GM20000 (cell line): ENCODE measurements around the gene CCDC27.

Experiments used
- DNase-seq: peaks from one replicate; pipeline ENCODE4 v3.0.0; 2012; ENCODE audit warnings: low spot score
- CTCF ChIP-seq: IDR thresholded peaks from 2 replicates; pipeline ENCODE4 v1.5.1; 2012; ENCODE audit warnings: mild to moderate bottlenecking, control low read depth; ENCODE audit errors: extremely low read depth, missing control alignments

CCDC27 gene

DNA sequence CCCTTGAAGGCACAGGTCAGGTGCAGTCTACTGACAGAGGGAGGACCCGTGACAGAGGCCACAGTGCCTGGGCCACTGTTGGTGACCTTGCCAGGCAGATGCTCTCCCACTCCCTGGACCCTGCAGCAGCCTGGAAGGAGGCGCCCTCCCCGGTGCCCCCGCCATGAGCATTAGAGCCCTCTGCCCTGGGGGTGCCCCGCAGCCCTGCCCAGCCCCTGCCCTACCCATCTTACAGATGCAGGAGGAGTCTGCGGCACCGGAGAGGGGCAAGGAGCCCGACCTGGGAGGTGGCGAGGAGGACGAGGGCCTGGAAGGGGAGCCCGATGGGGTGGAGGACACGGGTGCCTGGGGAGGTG lies 10.6 kb downstream of the CCDC27 start:
- DNase-seq, result no peak
- TF ChIP-seq CTCF, result no peak

DNA sequence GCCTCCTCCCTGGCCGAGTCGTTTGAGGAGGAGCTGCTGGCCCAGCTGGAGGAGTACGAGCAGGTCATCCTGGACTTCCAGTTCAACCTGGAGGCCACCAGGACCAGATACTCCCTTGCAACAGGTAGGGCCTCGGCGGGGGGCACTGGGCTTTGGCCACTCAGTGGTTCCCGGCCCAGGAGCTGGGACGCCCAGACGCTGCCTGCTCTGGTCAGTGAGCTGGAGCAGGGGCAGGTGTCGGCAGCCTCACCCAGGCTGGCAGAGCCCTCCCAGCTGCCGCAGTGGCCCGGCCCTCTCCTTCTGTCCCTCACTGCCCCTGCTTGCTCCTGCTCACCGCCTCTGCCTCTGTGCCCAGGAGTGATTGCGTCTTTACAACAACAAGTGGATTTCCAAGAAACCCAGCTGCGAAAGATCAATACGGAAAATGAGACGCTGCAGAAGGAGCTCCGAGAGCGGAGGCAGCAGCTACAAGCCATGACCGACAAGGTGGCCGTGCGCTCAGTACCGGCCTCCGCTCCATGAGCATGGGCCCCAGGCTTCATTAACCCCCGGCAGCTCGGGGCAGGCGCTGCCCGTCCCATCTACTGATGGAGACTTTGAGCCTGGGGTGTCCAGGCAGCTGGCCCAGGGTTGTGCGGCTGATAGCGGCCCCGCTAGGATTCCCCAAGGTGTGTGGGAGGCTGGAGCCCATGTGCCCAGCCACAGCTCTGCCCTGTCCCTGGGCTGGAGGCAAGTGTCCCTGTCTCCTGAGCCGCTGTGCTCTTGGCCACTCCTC lies 11.3 kb downstream of the CCDC27 start:
- no peak for TF ChIP-seq CTCF
- no peak for DNase-seq

DNA sequence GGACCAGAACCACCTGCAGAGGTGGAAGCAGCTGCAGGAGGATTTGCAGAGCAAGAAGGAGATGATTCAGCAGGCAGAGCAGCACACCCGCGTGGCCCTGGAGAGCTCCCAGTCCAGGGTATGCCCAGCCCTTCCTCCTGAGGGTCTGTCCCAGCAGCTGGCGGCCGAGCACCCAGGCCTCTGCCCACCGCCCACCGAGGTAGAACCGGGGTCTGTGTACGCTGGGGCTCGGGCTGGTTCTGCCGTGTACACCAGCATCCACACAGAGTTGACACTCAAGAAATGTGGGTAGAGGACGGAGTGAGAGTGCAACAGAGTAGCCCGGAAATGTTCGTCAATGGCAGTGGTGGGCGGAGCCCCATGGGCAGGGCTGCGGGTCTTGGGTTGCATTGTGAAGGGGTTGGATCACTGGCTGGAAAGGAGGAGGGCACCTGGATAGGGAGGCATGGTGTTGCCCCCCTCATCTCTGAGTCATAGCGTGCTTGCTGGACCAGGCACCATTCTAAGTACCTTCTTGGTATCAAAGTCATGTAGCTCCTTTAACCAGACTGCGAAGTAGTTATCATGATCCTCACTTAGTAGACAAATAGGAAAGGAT lies 15.2 kb downstream of the CCDC27 start:
- DNase-seq, result no peak
- TF ChIP-seq CTCF, result no peak

GRCh38 chr1:3768811-3769390 lies 16.7 kb downstream of the CCDC27 start:
- TF ChIP-seq CTCF, result no peak
- DNase-seq, result no peak

DNA sequence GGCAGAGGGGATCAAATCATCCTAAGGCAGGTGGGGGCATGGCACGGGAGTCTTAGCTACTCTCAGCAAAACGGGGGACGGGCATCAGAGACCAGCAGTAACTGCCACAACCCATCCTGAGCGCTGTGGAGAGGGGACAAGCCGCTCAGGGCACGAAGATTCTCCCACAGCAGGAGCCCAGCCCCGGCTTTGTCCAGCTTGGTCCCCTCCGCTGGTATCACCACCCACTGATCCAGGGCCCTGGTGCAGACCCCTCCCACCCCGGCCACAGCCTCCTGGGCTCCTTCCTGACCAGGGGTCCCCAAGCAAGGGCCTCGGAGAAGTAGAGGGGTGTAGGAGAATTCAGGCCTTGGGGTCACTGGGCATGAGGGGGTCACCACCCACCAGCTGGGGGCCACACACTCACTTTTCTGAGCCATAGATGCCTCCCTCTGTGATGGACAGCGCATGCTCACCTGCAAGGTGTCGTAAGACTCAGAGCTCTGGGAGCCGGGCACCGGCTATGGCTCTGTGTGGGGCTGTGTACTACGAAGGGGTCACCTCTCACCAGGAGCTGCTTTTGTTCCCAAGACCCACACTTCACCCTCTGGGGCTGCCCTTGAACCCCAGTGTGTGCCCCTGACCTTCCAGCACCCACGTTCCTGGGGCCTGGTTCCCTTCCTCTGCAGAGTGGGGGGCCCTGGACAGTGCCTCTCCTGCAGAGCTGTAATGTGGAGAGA lies 18.0 kb downstream of the CCDC27 start:
- DNase-seq, result no peak

DNA sequence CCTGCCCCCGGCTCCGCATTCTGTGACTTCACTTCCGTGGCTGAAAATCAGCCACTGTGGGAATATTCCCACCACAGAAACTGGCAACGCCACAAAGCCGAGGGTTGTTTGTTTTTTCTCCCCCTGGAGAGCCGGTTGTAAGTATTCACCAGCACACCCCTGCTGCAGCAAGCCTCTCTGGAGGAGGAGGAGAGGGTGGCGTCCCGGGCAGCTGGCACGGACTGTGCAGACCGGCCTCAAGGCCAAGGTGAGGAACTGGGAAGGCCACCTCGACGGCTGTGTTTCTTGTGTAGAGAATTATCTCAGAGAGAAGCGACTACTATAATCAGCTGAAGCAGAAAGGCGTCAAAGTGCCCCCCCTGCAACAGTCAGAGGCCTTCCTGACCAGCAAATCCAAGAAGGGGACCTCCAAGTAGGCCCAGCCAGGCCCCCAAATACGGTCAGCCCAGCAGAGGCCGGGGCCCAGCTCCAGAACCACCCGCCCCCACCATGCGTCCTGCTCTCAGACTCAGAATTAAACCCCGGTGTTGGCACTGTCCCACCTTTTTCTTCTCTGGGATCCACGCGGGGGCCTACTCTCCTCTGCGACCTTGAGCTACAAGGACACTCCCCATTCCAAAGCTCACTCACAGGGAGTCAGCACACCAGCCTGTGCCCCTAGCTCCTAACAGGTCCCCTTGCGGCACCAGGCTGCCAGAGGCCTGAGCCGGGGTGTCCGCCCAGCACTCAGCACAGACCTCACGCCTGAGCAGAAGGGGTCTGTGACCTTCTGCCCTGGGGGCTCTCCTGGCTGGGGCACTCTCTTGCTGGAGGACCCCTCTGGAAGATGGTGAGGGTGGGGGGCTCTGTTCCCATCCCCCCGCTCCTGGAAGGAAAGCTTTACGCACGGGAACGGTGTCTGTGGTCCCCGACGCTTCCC lies 19.1 kb downstream of the CCDC27 start:
- DNase-seq, result no peak
- no peak for TF ChIP-seq CTCF

More for the DNA sequence above, 18.0 kb downstream of the CCDC27 start:
- no peak for TF ChIP-seq CTCF
